Neural progenitor cell (in vitro differentiated cells): ENCODE results near the gene CHPF. TPM values are rescaled to one million over a fixed set of nuclear protein-coding genes. Genes with fewer than 3 reads are reported as not detected.

ENCODE experiments used
- DNase-seq: peaks from one replicate; pipeline ENCODE4 v3.0.0-alpha.2; 2016; ENCODE audit warnings: low spot score
- H2AFZ ChIP-seq: fragments of 200-600 bp; sonication (generic); replicated peaks from 2 replicates; pipeline ENCODE4 v1.6.1; 2016; ENCODE audit warnings: antibody characterized with exemption
- H3F3A ChIP-seq: fragments of 200-600 bp; sonication (generic); 2 replicates; pipeline ENCODE4 v1.6.1; 2016; ENCODE audit warnings: antibody characterized with exemption, low read depth
- H3K27ac ChIP-seq: fragments of 200-600 bp; sonication (generic); 2 replicates; pipeline ENCODE4 v1.5.1; 2016; ENCODE audit warnings: mild to moderate bottlenecking
- H3K27me3 ChIP-seq: fragments of 200-600 bp; sonication (generic); 2 replicates; pipeline ENCODE4 v1.6.1; 2016; ENCODE audit warnings: mild to moderate bottlenecking, moderate library complexity
- H3K36me3 ChIP-seq: fragments of 200-600 bp; sonication (generic); 2 replicates; pipeline ENCODE4 v1.5.1; 2016
- H3K4me1 ChIP-seq: fragments of 200-600 bp; sonication (generic); 2 replicates; pipeline ENCODE4 v1.6.1; 2016; ENCODE audit warnings: mixed run types
- H3K4me2 ChIP-seq: fragments of 200-600 bp; sonication (generic); 2 replicates; pipeline ENCODE4 v1.6.1; 2016
- H3K4me3 ChIP-seq: fragments of 200-600 bp; sonication (generic); 2 replicates; pipeline ENCODE4 v1.5.1; 2016
- H3K79me2 ChIP-seq: fragments of 200-600 bp; sonication (generic); 2 replicates; pipeline ENCODE4 v1.6.1; 2016; ENCODE audit warnings: low read depth
- H3K9ac ChIP-seq: fragments of 200-600 bp; sonication (generic); 2 replicates; pipeline ENCODE4 v1.6.1; 2016
- H3K9me3 ChIP-seq: fragments of 200-600 bp; sonication (generic); 2 replicates; pipeline ENCODE4 v1.5.1; 2016; ENCODE audit warnings: low read depth
- H4K20me1 ChIP-seq: fragments of 200-600 bp; sonication (generic); 2 replicates; pipeline ENCODE4 v1.6.1; 2016; ENCODE audit warnings: low read depth
- H3K27ac Mint-ChIP-seq: 3 replicates; pipeline ENCODE4 v1.8.0; 2021; ENCODE audit warnings: mixed read lengths
- H3K27me3 Mint-ChIP-seq: 2 replicates; pipeline ENCODE4 v1.8.0; 2022; ENCODE audit warnings: low read depth, mild to moderate bottlenecking, inconsistent platforms, moderate library complexity, mixed read lengths; ENCODE audit not compliant: insufficient read depth
- H3K36me3 Mint-ChIP-seq: 3 replicates; pipeline ENCODE4 v1.8.0; 2021; ENCODE audit warnings: mixed read lengths
- H3K4me1 Mint-ChIP-seq: 3 replicates; pipeline ENCODE4 v1.8.0; 2021; ENCODE audit warnings: mixed read lengths
- H3K4me3 Mint-ChIP-seq: 3 replicates; pipeline ENCODE4 v1.8.0; 2021; ENCODE audit warnings: mild to moderate bottlenecking, moderate library complexity, mixed read lengths
- H3K9me3 Mint-ChIP-seq: 3 replicates; pipeline ENCODE4 v1.8.0; 2020; ENCODE audit warnings: mixed read lengths
- EZH2 ChIP-seq: fragments of 200-600 bp; sonication (generic); IDR thresholded peaks from 2 replicates; pipeline ENCODE4 v1.6.1; 2017; ENCODE audit warnings: antibody characterized with exemption, mild to moderate bottlenecking, moderate library complexity
- EZH2phosphoT487 ChIP-seq: fragments of 200-600 bp; sonication (generic); IDR thresholded peaks from 2 replicates; pipeline ENCODE4 v1.6.1; 2017; ENCODE audit warnings: antibody characterized with exemption
- microRNA-seq: library from miRNA; unstranded; fragments of <30 nt; microRNA quantifications from one replicate; pipeline ENCODE4, GENCODE V29; 2016
- small RNA-seq: library from RNA; depleted of rRNA; stranded (forward); fragments of <200 nt; gene quantifications from one replicate; pipeline ENCODE3, GENCODE V24; 2015
- total RNA-seq: library from RNA; depleted of rRNA; stranded (reverse); fragments of >200 nt; gene quantifications from 2 replicates; pipeline ENCODE4 v1.2.3, GENCODE V29; 2015; ENCODE audit warnings: low replicate concordance
- TF ChIP-seq, protein P1 (sequence below): fragments of 200-600 bp; sonication (generic); IDR thresholded peaks from 2 replicates; pipeline ENCODE4 v1.5.1; 2017; ENCODE audit warnings: antibody characterized with exemption, mild to moderate bottlenecking

CHPF gene
- total RNA-seq, 1 donor from 2014 or later: 6.7 TPM

DNA sequence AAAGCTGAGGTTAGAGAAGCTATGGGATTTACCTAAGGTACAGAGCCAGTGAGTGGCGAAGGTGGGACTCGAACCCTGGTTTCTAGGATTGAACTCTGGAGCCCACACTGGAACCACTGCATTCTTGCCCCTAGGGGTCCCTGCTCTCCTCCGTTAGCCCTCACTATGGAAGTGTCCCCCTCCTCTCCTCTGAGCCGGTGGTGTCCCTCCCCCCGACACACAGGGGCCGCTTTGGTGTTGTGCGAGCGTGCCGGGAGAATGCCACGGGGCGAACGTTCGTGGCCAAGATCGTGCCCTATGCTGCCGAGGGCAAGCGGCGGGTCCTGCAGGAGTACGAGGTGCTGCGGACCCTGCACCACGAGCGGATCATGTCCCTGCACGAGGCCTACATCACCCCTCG is 53.4 kb downstream of the CHPF start:
- no peaks in the 10 kb centered on the region for H3K9me3 ChIP-seq
- H3K27me3 ChIP-seq: peaks cover 75% of the 10 kb centered on the region
- H3K36me3 ChIP-seq: no peaks in the 10 kb centered on the region
- H3K79me2 ChIP-seq: no peaks in the 10 kb centered on the region
- peaks cover 15% of the 10 kb centered on the region for H4K20me1 ChIP-seq
- H3K9me3 Mint-ChIP-seq: no peaks in the 10 kb centered on the region
- H3K4me1 Mint-ChIP-seq: peaks cover 22% of the 10 kb centered on the region
- H3F3A ChIP-seq: peaks cover 17% of the 10 kb centered on the region
- no peak overlapping the region for H2AFZ ChIP-seq
- TF ChIP-seq EZH2: no peak
- TF ChIP-seq, protein P1, sequence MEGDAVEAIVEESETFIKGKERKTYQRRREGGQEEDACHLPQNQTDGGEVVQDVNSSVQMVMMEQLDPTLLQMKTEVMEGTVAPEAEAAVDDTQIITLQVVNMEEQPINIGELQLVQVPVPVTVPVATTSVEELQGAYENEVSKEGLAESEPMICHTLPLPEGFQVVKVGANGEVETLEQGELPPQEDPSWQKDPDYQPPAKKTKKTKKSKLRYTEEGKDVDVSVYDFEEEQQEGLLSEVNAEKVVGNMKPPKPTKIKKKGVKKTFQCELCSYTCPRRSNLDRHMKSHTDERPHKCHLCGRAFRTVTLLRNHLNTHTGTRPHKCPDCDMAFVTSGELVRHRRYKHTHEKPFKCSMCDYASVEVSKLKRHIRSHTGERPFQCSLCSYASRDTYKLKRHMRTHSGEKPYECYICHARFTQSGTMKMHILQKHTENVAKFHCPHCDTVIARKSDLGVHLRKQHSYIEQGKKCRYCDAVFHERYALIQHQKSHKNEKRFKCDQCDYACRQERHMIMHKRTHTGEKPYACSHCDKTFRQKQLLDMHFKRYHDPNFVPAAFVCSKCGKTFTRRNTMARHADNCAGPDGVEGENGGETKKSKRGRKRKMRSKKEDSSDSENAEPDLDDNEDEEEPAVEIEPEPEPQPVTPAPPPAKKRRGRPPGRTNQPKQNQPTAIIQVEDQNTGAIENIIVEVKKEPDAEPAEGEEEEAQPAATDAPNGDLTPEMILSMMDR: peak; percentile 33
- H3K27ac ChIP-seq: no peak overlapping the region
- no peak overlapping the region for H3K4me3 Mint-ChIP-seq
- no peak for DNase-seq
- no peak overlapping the region for H3K27ac Mint-ChIP-seq
- H3K4me3 ChIP-seq: no peak overlapping the region
- no peaks in the 10 kb centered on the region for H3K36me3 Mint-ChIP-seq
- H3K9ac ChIP-seq: no peak overlapping the region
- peaks cover 15% of the 10 kb centered on the region for H3K4me1 ChIP-seq
- no peak overlapping the region for H3K4me2 ChIP-seq
- peaks cover 27% of the 10 kb centered on the region for H3K27me3 Mint-ChIP-seq

DNA sequence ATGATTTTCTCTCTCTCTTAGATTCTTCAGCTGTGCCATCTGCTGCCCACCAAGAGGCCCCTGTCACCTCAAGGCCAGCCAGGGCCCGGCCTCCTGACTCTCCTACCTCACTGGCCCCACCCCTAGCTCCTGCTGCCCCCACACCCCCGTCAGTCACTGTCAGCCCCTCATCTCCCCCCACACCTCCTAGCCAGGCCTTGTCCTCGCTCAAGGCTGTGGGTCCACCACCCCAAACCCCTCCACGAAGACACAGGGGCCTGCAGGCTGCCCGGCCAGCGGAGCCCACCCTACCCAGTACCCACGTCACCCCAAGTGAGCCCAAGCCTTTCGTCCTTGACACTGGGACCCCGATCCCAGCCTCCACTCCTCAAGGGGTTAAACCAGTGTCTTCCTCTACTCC is 54.3 kb downstream of the CHPF start:
- peaks cover 18% of the 10 kb centered on the region for H3F3A ChIP-seq
- H3K4me1 ChIP-seq: peaks cover 24% of the 10 kb centered on the region
- H3K27ac ChIP-seq: no peak overlapping the region
- no peak overlapping the region for H2AFZ ChIP-seq
- no peak for DNase-seq
- H3K4me1 Mint-ChIP-seq: peaks cover 21% of the 10 kb centered on the region
- H3K27me3 Mint-ChIP-seq: peaks cover 27% of the 10 kb centered on the region
- no peak overlapping the region for H3K4me2 ChIP-seq
- H3K27ac Mint-ChIP-seq: no peak overlapping the region
- no peak overlapping the region for H3K9ac ChIP-seq
- no peaks in the 10 kb centered on the region for H3K79me2 ChIP-seq
- no peak overlapping the region for H3K4me3 Mint-ChIP-seq
- H3K4me3 ChIP-seq: no peak overlapping the region
- no peaks in the 10 kb centered on the region for H3K9me3 Mint-ChIP-seq
- peaks cover 75% of the 10 kb centered on the region for H3K27me3 ChIP-seq
- H3K36me3 Mint-ChIP-seq: no peaks in the 10 kb centered on the region
- H4K20me1 ChIP-seq: peaks cover 23% of the 10 kb centered on the region
- no peaks in the 10 kb centered on the region for H3K36me3 ChIP-seq
- no peaks in the 10 kb centered on the region for H3K9me3 ChIP-seq
- TF ChIP-seq EZH2phosphoT487 (no peak), EZH2 (no peak)
- TF ChIP-seq, protein P1: no peak

Small RNA genes lying within 50 kb of the gene (microRNA-seq; reads per million reads assigned to microRNA genes)
- not detected for gene MIR3132

Small RNA genes lying within 50 kb of the gene (small RNA-seq; reads per million reads assigned to genes)
- gene MIR3132 (not detected), gene RN7SKP213 (not detected)

Other genes starting within 250 kb of the CHPF start
- 0.60 and 4.2 TPM in 2 replicates for gene PTPRN, start 234.4 kb downstream of the CHPF start, total RNA-seq
- not detected in 2 replicates for gene RESP18, start 211.1 kb downstream of the CHPF start, total RNA-seq
- gene DNPEP, start 155.9 kb downstream of the CHPF start, total RNA-seq: 36.6 and 120 TPM in 2 replicates
- gene DES, start 125.4 kb downstream of the CHPF start, total RNA-seq: 0.31 TPM in 1 of 2 replicates, not detected in the other
- 5.6 and 18.4 TPM in 2 replicates for gene SPEG, start 109.0 kb downstream of the CHPF start, total RNA-seq
- 23.8 and 49.3 TPM in 2 replicates for gene GMPPA, start 44.9 kb downstream of the CHPF start, total RNA-seq
- gene ASIC4, start 29.3 kb downstream of the CHPF start, total RNA-seq: 0.26 and 2.4 TPM in 2 replicates
- gene TMEM198, start 219 bp upstream of the CHPF start, total RNA-seq: 0.79 and 2.3 TPM in 2 replicates
- gene OBSL1, start 27.7 kb upstream of the CHPF start, total RNA-seq: 31.0 and 111 TPM in 2 replicates
- gene INHA, start 28.5 kb upstream of the CHPF start, total RNA-seq: 0.31 TPM in 1 of 2 replicates, not detected in the other
- 16.8 and 22.7 TPM in 2 replicates for gene STK11IP, start 54.0 kb upstream of the CHPF start, total RNA-seq
- gene SLC4A3, start 83.8 kb upstream of the CHPF start, total RNA-seq: 0.88 and 3.7 TPM in 2 replicates